Adrenal gland (tissue), 12 donors: ENCODE data around the gene GLIS1. TPM values are rescaled to one million over a fixed set of nuclear protein-coding genes. Genes with fewer than 3 reads are reported as not detected.

Experiments used
- DNase-seq, 7 donors: peaks; one replicate each; pipeline ENCODE4 v3.0.0-alpha.2; 2019 to 2020
- H3K27ac ChIP-seq, 5 donors: fragments of 200-600 bp; sonication (generic) in 4 of 5; 1 replicate in 3 of 5; 2 replicates in 2 of 5; pipeline versions ENCODE4 v1.5.1 to v1.8.0; 2016 to 2020; ENCODE audit warnings: mild to moderate bottlenecking in 1 of 5
- H3K27me3 ChIP-seq: fragments of 200-600 bp; 2 replicates; pipeline ENCODE4 v1.8.0; 2021
- H3K36me3 ChIP-seq, 2 donors: fragments of 200-600 bp; replicated peaks in 1 of 2; 1 replicate in 1 of 2; 2 replicates in 1 of 2; pipeline versions ENCODE4 v1.5.1 to v1.8.0; 2018 to 2022
- H3K4me1 ChIP-seq, 2 donors: fragments of 200-600 bp; replicated peaks in 1 of 2; 1 replicate in 1 of 2; 2 replicates in 1 of 2; pipeline versions ENCODE4 v1.5.1 to v1.8.0; 2018 to 2021
- H3K4me3 ChIP-seq, 4 donors: fragments of 200-600 bp; sonication (generic) in 3 of 4; one replicate each; pipeline ENCODE4 v1.5.1; 2016 to 2018
- H3K9me3 ChIP-seq, 3 donors: fragments of 200-600 bp; sonication (generic) in 1 of 3; replicated peaks in 1 of 3; 1 replicate in 2 of 3; 2 replicates in 1 of 3; pipeline versions ENCODE4 v1.5.1 to v1.8.0; 2016 to 2021
- CTCF ChIP-seq, 6 experiments: fragments of 450-650 bp in 4 of 6; fragments of 200-600 bp in 2 of 6; sonication (generic) in 1 of 6; IDR thresholded peaks; 1 replicate in 5 of 6; 2 replicates in 1 of 6; pipeline versions ENCODE4 v1.5.1 to v1.8.0; 2016 to 2021; ENCODE audit warnings: antibody characterized with exemption in 6 of 6, mild to moderate bottlenecking in 2 of 6, moderate library complexity in 1 of 6
- POLR2A ChIP-seq, 2 donors: fragments of 450-650 bp; IDR thresholded peaks; one replicate each; pipeline ENCODE4 v1.6.1; 2017; ENCODE audit warnings: antibody characterized with exemption in 2 of 2, mild to moderate bottlenecking in 2 of 2, moderate library complexity in 1 of 2
- WGBS, 4 donors: extraction: QIAGEN DNeasy Blood & Tissue Kit in 2 of 4; methylation state at CpG; one replicate each; pipeline versions ENCODE4 v1.1.5 to v1.1.7; 2013 to 2017; 5-methylcytosine and 5-hydroxymethylcytosine counted together
- intact Hi-C, 2 donors: fragments of 100-400 bp; cut with DNase I; formaldehyde crosslinking; loops; one replicate each; pipeline versions ENCODE4 v1.14.1 to v1.15.0; 2022 to 2023
- polyA plus RNA-seq, 3 donors: library from polyadenylated mRNA; stranded (reverse); fragments of 200-250 nt in 2 of 3; fragments of 350-450 nt in 1 of 3; fragmentation: Illumina TruSeq in 1 of 3; extraction: RNeasy Lipid Tissue Mini Kit (QIAGEN cat#74804) in 1 of 3; gene quantifications; one replicate each; pipeline ENCODE4 v1.2.3, GENCODE V29; 2013 to 2014
- total RNA-seq, 9 donors: library from RNA; depleted of rRNA in 4 of 9; stranded (reverse); fragments of >200 nt in 4 of 9; fragments of 120-200 nt in 1 of 9; fragmentation: NEBNext Ultra II Directional in 1 of 9; extraction: Animal tissue kit (Norgen Biotek cat#: 25700) in 1 of 9; gene quantifications; one replicate each; pipeline versions ENCODE4 v1.1.0 to v1.2.4, GENCODE V29; 2013 to 2023
- donor health status: healthy with polysubstance abuse.
- donor health status: Bipolar disorder and iron deficiency.
- donor health status: DM: yes; HTN: yes; CAD: no.
- donor health status: DM: no; HTN: no; CAD: no.
- donor health status: DM: no; HTN: no; CAD: no.
- donor health status: DM: yes; HTN: yes; CAD: no.

Gene GLIS1
- total and polyA plus RNA-seq, 12 donors, result 0.08 to 0.37 (median 0.14) TPM; not detected in 6

- no peaks in the 10 kb centered on the region for H3K27me3 ChIP-seq
- 23 to 39% (median 36%) methylated on average over 4 of the region's 4 CpGs; no CpG with 5 or more reads in 1 of the 4 donors for WGBS, 4 donors
- intact Hi-C loops, result no loop called here
- H3K4me3 ChIP-seq, result no peak overlapping the region
- TF ChIP-seq CTCF (IDR thresholded peaks at IDR 0.05) (no peak), POLR2A (IDR thresholded peaks at IDR 0.05) (no peak)
- H3K4me1 ChIP-seq, result no peaks in the 10 kb centered on the region
- no peaks in the 10 kb centered on the region for H3K9me3 ChIP-seq
- H3K27ac ChIP-seq, result no peak overlapping the region
- no peak for DNase-seq
- H3K36me3 ChIP-seq, result no peaks in the 10 kb centered on the region
Observed at GRCh38 chr1:53657531-53657805, 81.5 kb downstream of the GLIS1 start.

GRCh38 chr1:53656747-53657530 lies 82.0 kb downstream of the GLIS1 start:
- WGBS, 4 donors, result 78 to 83% (median 81%) methylated on average over 8 to 11 of the region's 11 CpGs
- intact Hi-C loops, result no loop called here
- H3K4me3 ChIP-seq, result no peak overlapping the region
- DNase-seq, result no peak
- H3K4me1 ChIP-seq, result no peaks in the 10 kb centered on the region
- no peaks in the 10 kb centered on the region for H3K27me3 ChIP-seq
- no peak overlapping the region for H3K27ac ChIP-seq
- no peaks in the 10 kb centered on the region for H3K36me3 ChIP-seq
- no peaks in the 10 kb centered on the region for H3K9me3 ChIP-seq
- TF ChIP-seq POLR2A (IDR thresholded peaks at IDR 0.05) (no peak), CTCF (IDR thresholded peaks at IDR 0.05) (no peak)

GRCh38 chr1:53655931-53656746 lies 82.8 kb downstream of the GLIS1 start:
- Histone ChIP-seq H3K9me3 (no peaks in the 10 kb centered on the region), H3K4me1 (no peaks in the 10 kb centered on the region), H3K36me3 (no peaks in the 10 kb centered on the region), H3K4me3 (no peak overlapping the region), H3K27me3 (no peaks in the 10 kb centered on the region), H3K27ac (no peak overlapping the region)
- intact Hi-C loops, result no loop called here
- TF ChIP-seq POLR2A (IDR thresholded peaks at IDR 0.05) (no peak), CTCF (IDR thresholded peaks at IDR 0.05) (no peak)
- no peak for DNase-seq
- 45 to 53% (median 49%) methylated on average over 9 to 10 of the region's 10 CpGs for WGBS, 4 donors
